ENCODE measurements around the gene AADAC. TPM values are rescaled to one million over a fixed set of nuclear protein-coding genes. Genes with fewer than 3 reads are reported as not detected.

Gene AADAC
- polyA plus RNA-seq, 6 donors from 2014 or later, result not detected

DNA sequence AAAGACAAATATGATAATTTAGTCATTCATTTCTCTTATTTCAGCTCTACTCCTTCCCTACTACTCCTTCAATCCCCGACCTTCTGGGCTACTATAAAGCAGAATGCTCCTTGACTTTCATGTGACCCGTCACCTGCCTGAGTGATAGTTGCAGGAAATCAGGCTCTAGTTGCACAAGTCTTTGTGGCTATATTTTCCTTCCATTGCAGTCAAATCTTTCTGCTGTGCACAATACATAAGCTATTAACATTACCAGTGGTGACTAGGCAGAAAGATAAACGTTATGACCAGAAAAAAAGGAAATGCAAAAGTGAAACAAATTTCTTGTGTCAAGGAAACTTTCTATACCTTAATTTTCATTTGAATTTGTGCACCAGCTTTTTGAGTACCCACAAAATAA, 61.8 kb downstream of the AADAC start:
- peak overlapping the region in 1 of 8 donors; percentile 43 for H3K4me3 Mint-ChIP-seq
- peak overlapping the region in 1 of 6 donors; percentile 40 for H3K27ac Mint-ChIP-seq
- peaks cover 16 to 25% (median 21%) of the 10 kb centered on the region in 3 donors for H3K4me1 Mint-ChIP-seq
- ATAC-seq (ENCODE audit: low read depth in 2 of 2) (no peak), DNase-seq (no peak)
- H3K9me3 Mint-ChIP-seq, result no peaks in the 10 kb centered on the region
- H3K36me3 Mint-ChIP-seq, result no peaks in the 10 kb centered on the region
- no peaks in the 10 kb centered on the region for H3K27me3 Mint-ChIP-seq

DNA sequence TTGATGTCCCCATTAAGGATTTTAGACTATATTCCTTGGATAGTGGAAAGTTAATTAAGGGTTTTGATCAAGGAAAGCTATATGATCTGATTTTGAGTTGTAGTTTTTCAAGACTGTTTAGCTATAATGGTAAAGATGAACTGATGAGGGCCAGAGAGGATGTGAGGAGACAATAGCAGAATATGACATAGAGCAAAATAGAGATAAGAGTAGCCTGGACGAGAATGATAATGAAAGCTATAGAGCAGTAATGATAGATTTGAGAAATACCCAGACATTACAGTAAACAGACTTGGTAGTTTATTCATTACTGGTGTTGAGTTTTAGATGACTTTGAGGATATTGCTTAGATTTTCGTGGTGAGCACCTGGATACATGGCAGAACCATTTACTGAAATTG, 63.4 kb downstream of the AADAC start:
- no peak for DNase-seq
- Mint-ChIP-seq H3K27me3 (no peaks in the 10 kb centered on the region), H3K4me3 (no peak overlapping the region), H3K4me1 (peaks cover 10 to 18% (median 16%) of the 10 kb centered on the region in 3 donors), H3K9me3 (no peaks in the 10 kb centered on the region), H3K27ac (no peak overlapping the region), H3K36me3 (no peaks in the 10 kb centered on the region)
- no peak for ATAC-seq (ENCODE audit: low read depth in 2 of 2)

Other genes with a start within 250 kb of the AADAC start
- not detected for gene AADACL2, start 80.2 kb upstream of the AADAC start, polyA plus RNA-seq (ENCODE audit: low read depth in 6 of 6)
- gene SUCNR1, start 59.5 kb downstream of the AADAC start, polyA plus RNA-seq (ENCODE audit: low read depth in 6 of 6), result under 1 TPM in 1 of 6 donors, not detected in 5; 0.07 TPM

All from naive B cell (primary cell).